Keratinocyte (primary cell): ENCODE data around the gene MAGOHB. TPM values are rescaled to one million over a fixed set of nuclear protein-coding genes. Genes with fewer than 3 reads are reported as not detected.

ENCODE experiments used
- DNase-seq: peaks from one replicate; pipeline ENCODE4 v3.0.0-alpha.2; 2011; ENCODE audit warnings: low read depth, missing footprints, low spot score
- FAIRE-seq: peaks from 2 replicates; lab custom pipeline; 2011; peaks lifted over from hg19 to GRCh38; lab: Jason Lieb, UNC
- H2AFZ ChIP-seq: 2 replicates; pipeline ENCODE4 v1.6.0; 2012; ENCODE audit warnings: low read length, control low read depth, inconsistent platforms; ENCODE audit not compliant: control insufficient read depth
- H3K27ac ChIP-seq: 2 replicates; pipeline ENCODE4 v1.5.1; 2011; ENCODE audit warnings: low read length; ENCODE audit not compliant: control insufficient read depth, insufficient read depth
- H3K27me3 ChIP-seq: 3 replicates; pipeline ENCODE4 v1.6.0; 2011; ENCODE audit warnings: low read length; ENCODE audit not compliant: control insufficient read depth, insufficient read depth; ENCODE audit errors: extremely low read depth
- H3K36me3 ChIP-seq, 2 experiments: 2 replicates in 1 of 2; 3 replicates in 1 of 2; pipeline ENCODE4 v1.5.1; 2011; ENCODE audit warnings: low read length in 2 of 2, mild to moderate bottlenecking in 1 of 2; ENCODE audit not compliant: control insufficient read depth in 2 of 2, insufficient read depth in 2 of 2; ENCODE audit errors: extremely low read depth in 1 of 2
- H3K4me1 ChIP-seq: 3 replicates; pipeline ENCODE4 v1.5.1; 2011; ENCODE audit warnings: low read length; ENCODE audit not compliant: control insufficient read depth, insufficient read depth; ENCODE audit errors: extremely low read depth
- H3K4me2 ChIP-seq: 3 replicates; pipeline ENCODE4 v1.6.0; 2011; ENCODE audit warnings: low read depth, low read length; ENCODE audit not compliant: control insufficient read depth, insufficient read depth; ENCODE audit errors: extremely low read depth
- H3K4me3 ChIP-seq, 3 experiments: fragments of 200-600 bp in 1 of 3; sonication (generic) in 1 of 3; 2 replicates in 2 of 3; 3 replicates in 1 of 3; pipeline ENCODE4 v1.5.1; 2011 to 2016; ENCODE audit warnings: low read length in 3 of 3, mild to moderate bottlenecking in 3 of 3, control low read depth in 2 of 3, inconsistent platforms in 1 of 3, low read depth in 1 of 3, mixed read lengths in 1 of 3, mixed run types in 1 of 3, moderate library complexity in 1 of 3; ENCODE audit not compliant: control insufficient read depth in 2 of 3, insufficient read depth in 2 of 3; ENCODE audit errors: extremely low read depth in 1 of 3
- H3K79me2 ChIP-seq: 2 replicates; pipeline ENCODE4 v1.6.0; 2012; ENCODE audit warnings: low read length; ENCODE audit not compliant: control insufficient read depth, insufficient read depth
- H3K9ac ChIP-seq: 3 replicates; pipeline ENCODE4 v1.6.0; 2011; ENCODE audit warnings: low read length; ENCODE audit not compliant: control insufficient read depth, insufficient read depth; ENCODE audit errors: extremely low read depth
- H3K9me1 ChIP-seq: 3 replicates; pipeline ENCODE4 v1.6.0; 2011; ENCODE audit warnings: low read length; ENCODE audit not compliant: control insufficient read depth, insufficient read depth; ENCODE audit errors: extremely low read depth
- H3K9me3 ChIP-seq: 2 replicates; pipeline ENCODE4 v1.5.1; 2012; ENCODE audit warnings: low read depth, low read length; ENCODE audit not compliant: control insufficient read depth
- H4K20me1 ChIP-seq: 3 replicates; pipeline ENCODE4 v1.6.0; 2011; ENCODE audit warnings: low read length; ENCODE audit not compliant: control insufficient read depth, insufficient read depth; ENCODE audit errors: extremely low read depth
- CTCF ChIP-seq, 3 experiments: IDR thresholded peaks in 1 of 3; conservative IDR thresholded peaks in 1 of 3; optimal IDR thresholded peaks in 1 of 3; 2 replicates in 2 of 3; 3 replicates in 1 of 3; pipeline versions ENCODE3 to v1.5.1; 2011; ENCODE audit warnings: low read length in 3 of 3, mild to moderate bottlenecking in 3 of 3, moderate library complexity in 2 of 3, control low read depth in 1 of 3, inconsistent platforms in 1 of 3; ENCODE audit not compliant: insufficient read depth in 2 of 3; ENCODE audit errors: extremely low read depth in 1 of 3
- EZH2 ChIP-seq: IDR thresholded peaks from one replicate; pipeline ENCODE4 v1.6.1; 2012; ENCODE audit warnings: inconsistent platforms, mild to moderate bottlenecking, low read length, moderate library complexity
- dilution Hi-C: fragments of 300-500 bp; cut with MboI; formaldehyde crosslinking; loops from one replicate; pipeline ENCODE4 v1.7.0; 2020; ENCODE audit warnings: low sequenced_read_pairs; ENCODE audit not compliant: extremely low pct_ligation_motif_present
- polyA plus RNA-seq, 5 experiments: library from polyadenylated mRNA; depleted of rRNA in 3 of 5; stranded (reverse) in 3 of 5; stranded (forward) in 1 of 5; unstranded in 1 of 5; fragments of >200 nt; gene quantifications; 1 replicate in 1 of 5; 2 replicates in 3 of 5; 3 replicates in 1 of 5; pipeline versions ENCODE4 v1.2.1 to v1.2.3, GENCODE V29; 2011 to 2012; ENCODE audit warnings: missing spikeins in 2 of 5, low read depth in 1 of 5, low replicate concordance in 1 of 5

MAGOHB gene
- polyA plus RNA-seq, 1 donor (not counting 4 experiments of a cell fraction or from before 2014, with no cell fraction given): 34.2 TPM

GRCh38 chr12:10638728-10639127 lies 25.3 kb upstream of the MAGOHB start:
- H3K9ac ChIP-seq: no peak overlapping the region
- H3K9me3 ChIP-seq: no peaks in the 10 kb centered on the region
- H3K4me1 ChIP-seq: peaks cover 12% of the 10 kb centered on the region
- no peak for DNase-seq
- H3K36me3 ChIP-seq: peaks cover 0 to 2% of the 10 kb centered on the region in 2 experiments
- no peak overlapping the region for H2AFZ ChIP-seq
- FAIRE-seq: no peak
- H3K79me2 ChIP-seq: no peaks in the 10 kb centered on the region
- H3K27ac ChIP-seq: no peak overlapping the region
- H3K4me2 ChIP-seq: no peak overlapping the region
- no peaks in the 10 kb centered on the region for H3K9me1 ChIP-seq
- TF ChIP-seq CTCF (optimal IDR thresholded peaks at IDR 0.05 in 1 of 3, IDR thresholded peaks at IDR 0.05 in 1 of 3, conservative IDR thresholded peaks at IDR 0.05 in 1 of 3; ENCODE audit: extremely low read depth in 1 of 3, insufficient read depth in 2 of 3, low read length in 3 of 3) (no peak), EZH2 (no peak)
- H3K4me3 ChIP-seq: no peak overlapping the region
- dilution Hi-C loops: no loop called here
- no peaks in the 10 kb centered on the region for H3K27me3 ChIP-seq
- H4K20me1 ChIP-seq: no peaks in the 10 kb centered on the region

- FAIRE-seq: no peak
- Histone ChIP-seq H3K4me3 (no peak overlapping the region), H4K20me1 (no peaks in the 10 kb centered on the region), H3K4me1 (peaks cover 7% of the 10 kb centered on the region), H3K79me2 (no peaks in the 10 kb centered on the region), H3K27me3 (no peaks in the 10 kb centered on the region), H3K9me1 (no peaks in the 10 kb centered on the region), H3K36me3 (peaks cover 0 to 2% of the 10 kb centered on the region in 2 experiments), H3K27ac (no peak overlapping the region), H3K9ac (no peak overlapping the region), H2AFZ (no peak overlapping the region), H3K9me3 (no peaks in the 10 kb centered on the region), H3K4me2 (no peak overlapping the region)
- DNase-seq: no peak
- dilution Hi-C loops: no loop called here
- TF ChIP-seq EZH2 (no peak), CTCF (optimal IDR thresholded peaks at IDR 0.05 in 1 of 3, IDR thresholded peaks at IDR 0.05 in 1 of 3, conservative IDR thresholded peaks at IDR 0.05 in 1 of 3; ENCODE audit: extremely low read depth in 1 of 3, insufficient read depth in 2 of 3, low read length in 3 of 3) (no peak)
These were observed 23.2 kb upstream of the MAGOHB start for GRCh38 chr12:10636611-10637010.
